Hypothalamus (tissue), 51 donors: ENCODE data around the gene MFRP.

Source experiments
- DNase-seq, 51 donors: peaks; one replicate each; lab custom pipeline; 2025; lab: John Stamatoyannopoulos, UW

Gene MFRP

DNA sequence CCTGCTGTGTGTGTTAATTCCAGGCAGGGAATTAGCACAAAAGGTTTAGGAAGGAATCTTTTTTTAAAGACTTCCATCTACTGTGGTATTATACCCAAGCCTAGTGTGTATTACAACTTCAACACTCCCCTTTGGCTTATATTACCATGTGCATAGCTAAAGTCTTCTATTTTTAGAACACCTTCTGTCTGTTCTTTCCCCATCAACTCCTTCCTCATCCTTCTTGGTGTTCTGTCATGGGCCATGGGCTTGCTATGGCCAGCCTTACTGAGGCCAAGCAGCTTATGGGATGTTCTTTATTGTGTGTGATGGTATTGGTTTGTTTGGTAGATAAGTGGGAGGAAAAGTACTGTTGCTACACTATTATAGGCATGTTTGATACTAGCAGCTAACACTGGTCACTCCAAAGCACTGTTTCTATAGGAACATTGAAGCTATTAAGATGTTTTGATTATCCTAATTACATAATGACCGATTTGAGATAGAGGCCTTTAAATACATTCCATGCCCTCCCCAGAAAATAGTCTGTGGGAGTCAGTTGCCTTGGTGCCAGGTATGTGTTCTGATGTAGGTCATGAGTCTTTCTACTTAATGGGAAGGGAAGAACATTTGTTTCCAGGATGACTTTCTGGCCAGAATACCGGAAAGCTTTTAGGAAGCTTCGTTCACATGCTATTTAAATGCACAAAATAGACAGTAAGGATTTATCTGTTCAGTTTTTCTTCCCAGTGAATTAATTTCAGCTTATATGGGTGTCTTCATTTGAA is 46.1 kb downstream of the MFRP start:
- DNase-seq: no peak

DNA sequence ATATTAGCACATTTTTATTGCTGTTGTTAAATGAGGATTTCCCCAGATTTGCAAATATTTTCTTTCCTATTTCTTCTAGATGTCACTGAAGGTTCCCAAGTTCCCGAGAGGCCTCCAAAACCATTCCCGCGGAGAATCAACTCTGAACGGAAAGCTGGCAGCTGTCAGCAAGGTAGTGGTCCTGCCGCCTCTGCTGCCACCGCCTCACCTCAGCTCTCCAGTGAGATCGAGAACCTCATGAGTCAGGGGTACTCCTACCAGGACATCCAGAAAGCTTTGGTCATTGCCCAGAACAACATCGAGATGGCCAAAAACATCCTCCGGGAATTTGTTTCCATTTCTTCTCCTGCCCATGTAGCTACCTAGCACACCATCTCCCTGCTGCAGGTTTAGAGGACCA is 47.1 kb downstream of the MFRP start:
- DNase-seq: no peak

DNA sequence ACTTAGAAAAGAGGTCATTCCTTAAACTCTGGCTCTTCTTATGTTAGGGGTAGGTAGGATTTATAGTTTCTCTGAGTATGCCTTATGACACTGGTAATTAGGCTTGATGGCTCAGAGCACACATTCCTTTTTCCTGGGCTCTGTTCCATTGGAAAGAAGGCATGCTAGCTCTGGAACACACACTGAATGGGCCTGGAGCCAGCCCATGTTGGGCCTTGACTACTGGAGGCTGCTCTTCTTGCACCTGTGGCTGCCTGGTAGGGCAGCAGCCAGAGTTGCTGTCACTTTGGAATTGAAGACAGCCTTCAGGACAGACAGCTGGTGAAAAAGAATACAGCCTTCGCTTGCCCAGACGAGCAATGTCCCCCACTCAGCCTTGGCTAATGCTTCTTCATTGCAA is 47.8 kb downstream of the MFRP start:
- DNase-seq: no peak

DNA sequence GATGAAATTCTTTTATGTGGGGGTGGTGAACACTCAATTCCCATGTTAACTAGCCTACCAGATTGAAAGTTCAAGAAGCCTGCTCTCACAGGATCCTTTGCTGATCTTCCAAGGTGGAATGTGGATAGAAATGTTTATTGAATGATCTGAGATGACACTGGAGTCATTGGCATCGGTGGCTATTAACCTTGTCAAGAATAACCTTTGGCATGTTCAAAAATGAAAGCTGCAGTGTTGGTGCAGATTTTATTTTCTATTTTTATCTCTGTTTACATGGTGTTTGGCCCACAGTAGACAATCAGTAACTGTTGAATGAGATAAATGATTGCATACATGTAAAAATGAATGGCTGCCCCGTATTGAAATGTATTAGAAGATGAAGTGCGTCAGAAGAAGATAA is 48.6 kb downstream of the MFRP start:
- no peak for DNase-seq

DNA sequence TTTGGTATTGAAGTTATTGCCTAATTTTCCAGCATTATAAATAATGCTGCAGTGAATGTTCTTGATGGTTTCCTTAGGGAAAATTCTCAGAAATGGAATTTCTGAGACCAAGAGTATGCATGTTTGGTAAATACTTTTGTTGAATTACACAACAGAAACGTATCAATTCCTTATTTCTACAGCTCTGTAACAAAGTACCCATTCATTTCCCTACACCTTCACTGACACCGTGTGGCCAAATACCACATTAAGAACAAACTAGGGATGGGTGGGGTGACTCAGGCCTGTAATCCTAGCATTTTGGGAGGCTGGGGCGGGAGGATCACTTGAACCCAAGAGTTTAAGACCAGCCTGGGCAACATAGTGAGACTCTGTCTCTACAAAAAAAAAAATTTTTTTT is 51.3 kb downstream of the MFRP start:
- no peak for DNase-seq

DNA sequence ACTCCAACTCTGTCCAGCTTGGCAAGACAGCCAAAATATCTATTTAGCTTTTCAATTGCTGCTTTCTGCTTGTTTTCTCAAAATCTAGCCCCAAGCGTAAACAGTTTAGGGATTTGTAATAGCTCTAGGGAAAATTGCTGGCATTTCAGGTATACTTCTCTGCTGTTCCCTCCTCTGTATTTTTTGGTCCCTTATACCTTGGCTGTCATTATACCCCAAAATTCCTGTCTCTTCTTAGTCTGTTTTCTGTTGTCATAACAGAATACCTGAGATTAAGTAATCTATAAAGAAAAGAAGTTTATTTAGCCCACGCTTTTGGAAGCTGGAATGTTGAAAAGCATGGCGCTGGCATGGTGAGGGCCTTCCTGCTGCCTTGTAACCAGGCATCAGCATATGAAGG is 53.0 kb downstream of the MFRP start:
- DNase-seq: no peak

DNA sequence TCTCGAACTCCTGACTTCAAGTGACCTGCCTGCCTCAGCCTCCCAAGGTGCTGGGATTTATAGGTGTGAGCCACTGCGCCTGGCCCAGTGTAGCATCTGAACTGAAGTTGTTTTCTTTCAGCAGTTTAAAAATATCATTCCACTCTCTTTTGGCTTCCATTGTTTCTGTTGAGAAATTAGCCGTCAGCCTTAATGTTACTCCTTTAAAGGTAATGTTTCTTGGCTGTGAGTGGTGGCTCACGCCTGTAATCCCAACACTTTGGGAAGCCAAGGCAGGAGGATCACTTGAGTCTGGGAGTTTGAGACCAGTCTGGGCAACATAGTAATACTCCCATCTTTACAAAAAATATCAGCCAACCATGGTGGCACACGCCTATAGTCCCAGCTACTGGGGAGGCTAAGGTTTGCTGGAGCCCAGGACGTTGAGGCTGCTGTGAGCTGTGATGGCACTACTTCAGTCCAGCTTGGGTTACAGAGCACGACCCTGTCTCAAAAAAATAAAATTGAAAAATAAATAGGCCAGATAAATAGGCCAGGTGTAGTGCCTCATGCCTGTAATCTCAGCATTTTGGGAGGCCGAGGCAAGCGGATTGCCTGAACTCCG is 55.5 kb downstream of the MFRP start:
- DNase-seq: no peak
